ENCODE results near the gene PLCD3. TPM values are rescaled to one million over a fixed set of nuclear protein-coding genes. Genes with fewer than 3 reads are reported as not detected.

PLCD3 gene
- polyA plus RNA-seq, 1 donor = 13.7 TPM

DNA sequence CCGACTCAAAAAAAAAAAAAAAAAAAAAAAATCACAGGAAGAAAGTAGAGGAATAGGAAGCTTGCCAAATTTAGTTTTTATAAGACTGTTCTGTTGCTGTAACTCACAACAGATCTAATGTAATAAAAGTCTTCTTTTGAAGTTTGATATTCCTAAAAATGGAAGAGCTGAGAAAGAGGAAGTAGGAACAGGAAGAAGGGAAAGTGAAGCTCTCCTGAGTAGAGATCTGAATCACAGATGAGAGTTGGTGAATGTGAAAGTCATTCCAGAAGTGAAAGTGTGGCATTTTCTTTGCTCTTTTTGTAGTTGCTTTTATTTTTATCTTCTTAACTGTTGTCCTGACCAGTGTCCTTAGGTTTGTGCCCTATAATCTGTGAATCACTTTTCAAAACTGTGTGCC, 69.1 kb downstream of the PLCD3 start:
- WGBS (ENCODE audit: insufficient coverage, low lambda C conversion rate) = no CpG with 5 or more reads among the region's 1 CpG
- no peaks in the 10 kb centered on the region for H3K27me3 ChIP-seq (ENCODE audit: control insufficient read depth, insufficient read depth, low read length)
- no peak for DNase-seq
- no peaks in the 10 kb centered on the region for H3K9me3 ChIP-seq (ENCODE audit: control insufficient read depth, low read depth, low read length)
- H3K4me1 ChIP-seq (ENCODE audit: control insufficient read depth, insufficient read depth, low read length) = peaks cover 16% of the 10 kb centered on the region
- no peak overlapping the region for H3K4me3 ChIP-seq (ENCODE audit: low read length)
- H3K27ac ChIP-seq (ENCODE audit: low read length) = no peak overlapping the region
- H3K36me3 ChIP-seq (ENCODE audit: control insufficient read depth, insufficient read depth, low read length) = peaks cover under 1% of the 10 kb centered on the region

DNA sequence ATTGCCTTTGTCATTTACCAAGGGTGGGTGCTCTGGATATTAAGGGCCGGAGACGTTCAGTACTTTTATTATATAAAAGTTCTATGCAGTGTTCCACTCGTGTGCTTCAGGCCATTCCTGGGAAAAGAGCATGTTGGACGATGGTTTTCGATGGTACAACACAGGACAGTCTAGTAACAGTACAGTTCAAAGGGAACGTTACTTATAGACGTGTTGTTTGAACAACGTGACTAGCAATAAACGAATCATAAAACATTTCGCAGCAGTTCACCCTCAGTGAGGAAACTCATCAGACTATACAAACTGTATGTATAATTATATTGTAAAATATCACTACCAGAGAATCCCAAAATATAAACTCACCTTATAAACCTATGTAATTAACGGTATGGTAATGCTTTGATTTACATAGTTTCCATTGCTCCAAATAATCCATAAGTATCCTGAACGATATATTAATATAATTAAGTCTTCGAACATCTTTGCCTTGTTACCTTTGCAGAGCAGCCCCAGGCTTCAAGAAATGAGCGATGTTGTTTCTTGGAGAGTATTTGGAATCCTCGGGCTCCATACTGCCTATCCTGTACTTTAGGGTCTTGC, 70.6 kb downstream of the PLCD3 start:
- H3K36me3 ChIP-seq (ENCODE audit: control insufficient read depth, insufficient read depth, low read length) = no peaks in the 10 kb centered on the region
- DNase-seq = no peak
- peaks cover 16% of the 10 kb centered on the region for H3K4me1 ChIP-seq (ENCODE audit: control insufficient read depth, insufficient read depth, low read length)
- H3K4me3 ChIP-seq (ENCODE audit: low read length) = peak overlapping the region; percentile 95
- no peaks in the 10 kb centered on the region for H3K27me3 ChIP-seq (ENCODE audit: control insufficient read depth, insufficient read depth, low read length)
- no peaks in the 10 kb centered on the region for H3K9me3 ChIP-seq (ENCODE audit: control insufficient read depth, low read depth, low read length)
- peak overlapping the region; percentile 75 for H3K27ac ChIP-seq (ENCODE audit: low read length)
- 32% methylated on average over 4 of the region's 15 CpGs for WGBS (ENCODE audit: insufficient coverage, low lambda C conversion rate)

DNA sequence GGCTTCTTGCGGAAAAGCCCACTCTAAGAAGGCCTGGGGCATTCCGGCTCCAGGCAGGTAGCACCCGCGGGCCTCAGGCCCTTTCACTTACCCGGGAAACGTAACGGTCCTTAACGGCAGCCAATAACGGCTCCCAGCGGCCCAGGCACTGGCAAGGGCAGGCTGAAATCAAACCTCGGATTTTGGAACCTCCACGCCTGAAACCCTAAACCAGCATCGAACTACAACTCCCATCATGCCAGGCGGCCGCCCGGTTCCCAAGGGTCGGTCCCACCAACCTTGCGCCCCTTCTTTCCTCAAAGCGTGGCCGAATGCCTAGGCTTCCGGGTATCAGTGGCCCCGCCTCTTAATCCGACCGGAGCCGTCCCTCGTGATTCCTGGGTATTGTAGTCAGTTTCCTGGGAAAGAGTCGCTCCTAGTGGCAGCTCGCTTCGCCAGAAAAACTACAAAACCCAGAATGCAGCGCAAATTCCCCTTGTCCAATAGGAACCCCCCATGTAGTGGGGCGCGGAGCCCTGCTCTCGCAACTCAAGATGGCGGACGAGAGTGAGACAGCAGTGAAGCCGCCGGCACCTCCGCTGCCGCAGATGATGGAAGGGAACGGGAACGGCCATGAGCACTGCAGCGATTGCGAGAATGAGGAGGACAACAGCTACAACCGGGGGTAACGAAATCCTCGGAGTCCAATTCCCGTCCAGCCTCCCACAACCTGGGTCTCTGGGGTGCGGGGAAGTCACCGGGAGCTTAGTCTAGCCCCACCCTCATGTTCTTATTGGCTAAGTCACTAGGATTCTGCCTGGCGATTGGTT, 71.3 kb downstream of the PLCD3 start, which contains the start of gene NMT1:
Gene NMT1, plus strand, starts transcription at position 521 of the 809 bp plus-strand sequence. Its CDS starts 13 bp downstream, at position 534.
- Histone ChIP-seq H3K27me3 (ENCODE audit: control insufficient read depth, insufficient read depth, low read length) (no peaks in the 10 kb centered on the region), H3K9me3 (ENCODE audit: control insufficient read depth, low read depth, low read length) (no peaks in the 10 kb centered on the region), H3K27ac (ENCODE audit: low read length) (peak within 1 kb of the TSS; percentile 78), H3K4me3 (ENCODE audit: low read length) (peak within 1 kb of the TSS; percentile 95), H3K4me1 (ENCODE audit: control insufficient read depth, insufficient read depth, low read length) (peaks cover 16% of the 10 kb centered on the region), H3K36me3 (ENCODE audit: control insufficient read depth, insufficient read depth, low read length) (no peaks in the 10 kb centered on the region)
- WGBS (ENCODE audit: insufficient coverage, low lambda C conversion rate) = 0% methylated on average over 3 of the region's 50 CpGs
- DNase-seq = peak; percentile 98 to 100

DNA sequence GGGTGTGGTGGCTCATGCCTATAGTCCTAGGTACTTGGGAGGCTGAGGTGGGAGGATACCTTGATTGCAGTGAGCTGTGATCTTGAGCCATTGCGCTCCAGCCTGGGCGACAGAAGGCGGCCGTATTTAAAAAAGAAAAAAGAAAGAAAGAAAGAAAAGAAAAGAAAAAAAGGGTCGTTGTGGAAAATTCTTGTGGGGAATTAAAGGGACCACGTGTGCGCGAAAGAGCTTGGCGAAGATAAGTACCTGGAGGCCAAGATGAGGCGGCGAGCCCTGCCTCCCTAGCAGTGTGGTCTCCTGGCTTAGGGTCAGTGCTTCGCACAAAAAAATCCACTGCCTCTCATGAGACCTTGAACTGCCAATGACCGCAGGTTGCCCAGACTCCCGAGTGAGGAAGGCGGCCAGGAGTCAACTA, 71.9 kb downstream of the PLCD3 start:
- no peaks in the 10 kb centered on the region for H3K9me3 ChIP-seq (ENCODE audit: control insufficient read depth, low read depth, low read length)
- peaks cover 16% of the 10 kb centered on the region for H3K4me1 ChIP-seq (ENCODE audit: control insufficient read depth, insufficient read depth, low read length)
- peak overlapping the region; percentile 95 for H3K4me3 ChIP-seq (ENCODE audit: low read length)
- peak overlapping the region; percentile 78 for H3K27ac ChIP-seq (ENCODE audit: low read length)
- no peak for DNase-seq
- 17% methylated on average over 8 of the region's 15 CpGs for whole genome bisulfite sequencing (ENCODE audit: insufficient coverage, low lambda C conversion rate)
- no peaks in the 10 kb centered on the region for H3K36me3 ChIP-seq (ENCODE audit: control insufficient read depth, insufficient read depth, low read length)
- no peaks in the 10 kb centered on the region for H3K27me3 ChIP-seq (ENCODE audit: control insufficient read depth, insufficient read depth, low read length)

Other genes with a start within 250 kb of the PLCD3 start
- 67.8 TPM for gene EFTUD2, start 233.1 kb downstream of the PLCD3 start, polyA plus RNA-seq
- gene GFAP, start 217.0 kb downstream of the PLCD3 start, polyA plus RNA-seq = 0.34 TPM
- 7.7 TPM for gene KIF18B, start 184.7 kb downstream of the PLCD3 start, polyA plus RNA-seq
- gene C1QL1, start 164.2 kb downstream of the PLCD3 start, polyA plus RNA-seq = 14.3 TPM
- gene DCAKD, start 80.9 kb downstream of the PLCD3 start, polyA plus RNA-seq = 26.3 TPM
- gene NMT1, start 71.2 kb downstream of the PLCD3 start, polyA plus RNA-seq = 51.0 TPM
- 16.6 TPM for gene ACBD4, start 3.2 kb upstream of the PLCD3 start, polyA plus RNA-seq
- 36.1 TPM for gene HEXIM1, start 16.0 kb upstream of the PLCD3 start, polyA plus RNA-seq
- 11.1 TPM for gene HEXIM2, start 29.4 kb upstream of the PLCD3 start, polyA plus RNA-seq
- 8.5 TPM for gene FMNL1, start 89.4 kb upstream of the PLCD3 start, polyA plus RNA-seq
- 0.24 TPM for gene SPATA32, start 129.6 kb upstream of the PLCD3 start, polyA plus RNA-seq
- 8.7 TPM for gene MAP3K14, start 184.5 kb upstream of the PLCD3 start, polyA plus RNA-seq